ENCODE measurements around the gene ZGRF1.
"Not testable (repeated sequence)": the region's sequence is repeated elsewhere in the genome, so short reads cannot be mapped to it uniquely, and the experiment has no call there.

The ZGRF1 gene

GRCh38 chr4:112546476-112546875, 90.2 kb downstream of the ZGRF1 start:
- DNase-seq = no peak

- no peak for DNase-seq
Observed at GRCh38 chr4:112545346-112545745, 91.4 kb downstream of the ZGRF1 start.

GRCh38 chr4:112540695-112541094, 96.0 kb downstream of the ZGRF1 start:
- DNase-seq = no peak

- DNase-seq = no peak
Observed at GRCh38 chr4:112536123-112536522, 100.6 kb downstream of the ZGRF1 start.

GRCh38 chr4:112532267-112532666, 104.4 kb downstream of the ZGRF1 start:
- DNase-seq = no peak

GRCh38 chr4:112531146-112531545, 105.6 kb downstream of the ZGRF1 start:
- DNase-seq = no peak

GRCh38 chr4:112526061-112526460, 110.6 kb downstream of the ZGRF1 start:
- no peak for DNase-seq

GRCh38 chr4:112523764-112524505, 112.8 kb downstream of the ZGRF1 start:
- DNase-seq = no peak

- no peak for DNase-seq
Observed at GRCh38 chr4:112523008-112523721, 113.5 kb downstream of the ZGRF1 start.

- not testable (repeated sequence) for DNase-seq
Observed at GRCh38 chr4:112522431-112522830, 114.3 kb downstream of the ZGRF1 start.

GRCh38 chr4:112521123-112522023, 115.3 kb downstream of the ZGRF1 start:
- no peak for DNase-seq

- DNase-seq = no peak
Observed at GRCh38 chr4:112520598-112521122, 116.0 kb downstream of the ZGRF1 start.

- DNase-seq = no peak
Observed at GRCh38 chr4:112519689-112520597, 116.8 kb downstream of the ZGRF1 start.

GRCh38 chr4:112518675-112519074, 118.0 kb downstream of the ZGRF1 start:
- DNase-seq = no peak

GRCh38 chr4:112517911-112518310, 118.8 kb downstream of the ZGRF1 start:
- no peak for DNase-seq

GRCh38 chr4:112517067-112517634, 119.6 kb downstream of the ZGRF1 start:
- DNase-seq = no peak

GRCh38 chr4:112516471-112517066, 120.1 kb downstream of the ZGRF1 start:
- DNase-seq = no peak

GRCh38 chr4:112516066-112516470, 120.6 kb downstream of the ZGRF1 start, which contains the start of gene NEUROG2:
NEUROG2 (minus strand) TSS chr4:112516180; CDS start chr4:112515475, 705 bp downstream.
- DNase-seq = no peak

- no peak for DNase-seq
Observed at GRCh38 chr4:112515198-112516065, 121.3 kb downstream of the ZGRF1 start.

- DNase-seq = no peak
Observed at GRCh38 chr4:112514647-112515197, 122.0 kb downstream of the ZGRF1 start.

Measured in amniotic stem cell (primary cell).